Subcutaneous abdominal adipose tissue (tissue), 5 donors: ENCODE measurements around the gene CAMSAP3.

Experiments used
- H3K27ac ChIP-seq: one replicate; pipeline ENCODE4 v1.7.0; 2013; ENCODE audit warnings: low read depth, mild to moderate bottlenecking, inconsistent platforms, low read length, moderate library complexity
- H3K27me3 ChIP-seq, 5 donors: one replicate each; pipeline ENCODE4 v1.7.0; 2013; ENCODE audit warnings: low read length in 5 of 5, inconsistent platforms in 1 of 5; ENCODE audit not compliant: control insufficient read depth in 5 of 5, insufficient read depth in 4 of 5
- H3K36me3 ChIP-seq, 5 donors: one replicate each; pipeline ENCODE4 v1.7.0; 2013; ENCODE audit warnings: low read length in 5 of 5; ENCODE audit not compliant: control insufficient read depth in 5 of 5, insufficient read depth in 5 of 5
- H3K4me1 ChIP-seq, 5 donors: one replicate each; pipeline ENCODE4 v1.7.0; 2013; ENCODE audit warnings: low read length in 5 of 5, mild to moderate bottlenecking in 3 of 5, moderate library complexity in 1 of 5; ENCODE audit not compliant: control insufficient read depth in 5 of 5, insufficient read depth in 5 of 5
- H3K4me3 ChIP-seq, 5 donors: one replicate each; pipeline ENCODE4 v1.7.0; 2013; ENCODE audit warnings: low read length in 5 of 5, low read depth in 1 of 5
- H3K9ac ChIP-seq, 5 donors: one replicate each; pipeline ENCODE4 v1.7.0; 2013; ENCODE audit warnings: low read length in 5 of 5, mild to moderate bottlenecking in 4 of 5, moderate library complexity in 3 of 5
- H3K9me3 ChIP-seq, 5 donors: one replicate each; pipeline ENCODE4 v1.7.0; 2013; ENCODE audit warnings: low read length in 5 of 5; ENCODE audit not compliant: control insufficient read depth in 5 of 5
- donor health status: healthy.
- donor health status: healthy.
- donor health status: healthy.
- donor health status: healthy.
- donor health status: healthy.

Gene CAMSAP3

GRCh38 chr19:7598180-7598579 lies 2.5 kb downstream of the CAMSAP3 start:
- no peaks in the 10 kb centered on the region for H3K9me3 ChIP-seq
- peaks cover 0 to 11% (median 3%) of the 10 kb centered on the region in 5 donors for H3K4me1 ChIP-seq
- H3K27me3 ChIP-seq = peaks cover 23 to 36% (median 33%) of the 10 kb centered on the region in 5 donors
- no peak overlapping the region for H3K9ac ChIP-seq
- H3K27ac ChIP-seq = no peak overlapping the region
- H3K4me3 ChIP-seq = no peak overlapping the region
- no peaks in the 10 kb centered on the region for H3K36me3 ChIP-seq

DNA sequence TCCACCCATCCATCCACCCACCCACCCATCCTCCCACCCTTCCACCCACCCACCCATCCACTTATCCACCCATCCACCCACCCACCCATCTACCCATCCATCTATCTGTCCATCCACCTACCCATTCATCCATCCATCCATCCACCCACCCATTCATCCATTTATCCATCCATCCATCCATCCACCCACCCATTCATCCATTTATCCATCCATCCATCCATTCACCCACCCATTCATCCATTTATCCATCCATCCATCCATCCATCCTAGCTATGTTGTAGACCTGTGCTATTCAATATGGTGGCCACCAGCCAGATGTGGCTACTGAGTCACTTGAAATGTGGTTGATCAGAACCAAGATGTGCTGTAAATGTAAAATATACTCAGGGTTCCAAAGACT lies 5.1 kb downstream of the CAMSAP3 start:
- no peak overlapping the region for H3K9ac ChIP-seq
- H3K36me3 ChIP-seq = no peaks in the 10 kb centered on the region
- peaks cover 18 to 38% (median 36%) of the 10 kb centered on the region in 5 donors for H3K27me3 ChIP-seq
- H3K4me1 ChIP-seq = peaks cover 0 to 6% (median 3%) of the 10 kb centered on the region in 5 donors
- H3K9me3 ChIP-seq = peaks cover 0 to 2% (median 0%) of the 10 kb centered on the region in 5 donors
- H3K27ac ChIP-seq = no peak overlapping the region
- no peak overlapping the region for H3K4me3 ChIP-seq

- Histone ChIP-seq H3K27me3 (peaks cover 8 to 35% (median 26%) of the 10 kb centered on the region in 5 donors), H3K4me1 (no peaks in the 10 kb centered on the region), H3K9me3 (peaks cover 0 to 2% (median 0%) of the 10 kb centered on the region in 5 donors), H3K4me3 (no peak overlapping the region), H3K9ac (no peak overlapping the region), H3K27ac (no peak overlapping the region), H3K36me3 (no peaks in the 10 kb centered on the region)
Observed at GRCh38 chr19:7602240-7602934, 6.7 kb downstream of the CAMSAP3 start.

- Histone ChIP-seq H3K9me3 (peaks cover 0 to 2% (median 0%) of the 10 kb centered on the region in 5 donors), H3K4me1 (no peaks in the 10 kb centered on the region), H3K27ac (no peak overlapping the region), H3K36me3 (no peaks in the 10 kb centered on the region), H3K9ac (no peak overlapping the region), H3K27me3 (peaks cover 3 to 30% (median 21%) of the 10 kb centered on the region in 5 donors), H3K4me3 (no peak overlapping the region)
Observed at GRCh38 chr19:7602935-7603497, 7.4 kb downstream of the CAMSAP3 start.

GRCh38 chr19:7603919-7604318 lies 8.3 kb downstream of the CAMSAP3 start:
- Histone ChIP-seq H3K4me3 (no peak overlapping the region), H3K27ac (no peak overlapping the region), H3K36me3 (no peaks in the 10 kb centered on the region), H3K9ac (no peak overlapping the region), H3K27me3 (peaks cover 0 to 24% (median 19%) of the 10 kb centered on the region in 5 donors), H3K4me1 (no peaks in the 10 kb centered on the region), H3K9me3 (peaks cover 0 to 2% (median 0%) of the 10 kb centered on the region in 5 donors)

GRCh38 chr19:7605490-7606222 lies 10.0 kb downstream of the CAMSAP3 start:
- H3K27ac ChIP-seq = no peak overlapping the region
- H3K4me1 ChIP-seq = no peaks in the 10 kb centered on the region
- no peaks in the 10 kb centered on the region for H3K36me3 ChIP-seq
- H3K27me3 ChIP-seq = peaks cover 0 to 23% (median 19%) of the 10 kb centered on the region in 5 donors
- no peak overlapping the region for H3K4me3 ChIP-seq
- no peak overlapping the region for H3K9ac ChIP-seq
- peaks cover 0 to 2% (median 0%) of the 10 kb centered on the region in 5 donors for H3K9me3 ChIP-seq

- no peaks in the 10 kb centered on the region for H3K4me1 ChIP-seq
- H3K27me3 ChIP-seq = peaks cover 3 to 23% (median 19%) of the 10 kb centered on the region in 5 donors
- peaks cover 0 to 2% (median 0%) of the 10 kb centered on the region in 5 donors for H3K9me3 ChIP-seq
- H3K9ac ChIP-seq = no peak overlapping the region
- H3K27ac ChIP-seq = no peak overlapping the region
- no peaks in the 10 kb centered on the region for H3K36me3 ChIP-seq
- H3K4me3 ChIP-seq = no peak overlapping the region
Observed at GRCh38 chr19:7606289-7606688, 10.6 kb downstream of the CAMSAP3 start.

DNA sequence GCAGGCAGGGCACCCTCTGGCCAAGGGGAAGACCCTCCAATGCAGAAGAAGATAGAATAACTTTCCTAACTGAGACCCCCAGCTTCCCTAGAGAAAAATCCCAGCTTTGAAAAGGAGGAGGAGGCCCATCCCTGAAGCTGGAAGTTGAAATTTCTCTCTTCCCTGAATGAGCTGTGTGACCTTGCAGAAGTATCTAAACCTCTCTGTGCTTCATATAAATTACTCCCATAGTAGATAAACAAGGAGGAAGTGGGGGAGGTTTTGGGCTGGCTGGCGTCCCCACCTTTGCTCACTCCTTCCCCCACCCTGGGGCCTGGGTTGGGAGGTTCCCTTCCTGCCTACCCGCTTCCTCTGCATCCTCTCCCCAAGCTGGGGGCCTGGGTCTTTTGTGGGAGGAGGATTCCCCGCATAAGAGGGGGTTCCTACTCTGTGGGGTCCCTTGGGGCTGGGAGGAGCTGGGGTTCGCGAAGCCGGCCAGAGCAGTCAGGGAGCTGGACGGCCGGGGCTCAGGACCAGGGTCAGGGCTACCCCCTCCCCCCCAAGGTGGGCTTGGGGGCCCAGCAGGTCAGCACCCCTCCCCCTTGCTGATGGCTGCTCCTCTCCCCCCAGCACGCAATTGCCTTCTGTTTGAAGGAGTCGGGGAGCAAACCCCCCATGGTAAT lies 11.7 kb downstream of the CAMSAP3 start:
- no peaks in the 10 kb centered on the region for H3K36me3 ChIP-seq
- H3K9me3 ChIP-seq = peaks cover 0 to 2% (median 0%) of the 10 kb centered on the region in 5 donors

DNA sequence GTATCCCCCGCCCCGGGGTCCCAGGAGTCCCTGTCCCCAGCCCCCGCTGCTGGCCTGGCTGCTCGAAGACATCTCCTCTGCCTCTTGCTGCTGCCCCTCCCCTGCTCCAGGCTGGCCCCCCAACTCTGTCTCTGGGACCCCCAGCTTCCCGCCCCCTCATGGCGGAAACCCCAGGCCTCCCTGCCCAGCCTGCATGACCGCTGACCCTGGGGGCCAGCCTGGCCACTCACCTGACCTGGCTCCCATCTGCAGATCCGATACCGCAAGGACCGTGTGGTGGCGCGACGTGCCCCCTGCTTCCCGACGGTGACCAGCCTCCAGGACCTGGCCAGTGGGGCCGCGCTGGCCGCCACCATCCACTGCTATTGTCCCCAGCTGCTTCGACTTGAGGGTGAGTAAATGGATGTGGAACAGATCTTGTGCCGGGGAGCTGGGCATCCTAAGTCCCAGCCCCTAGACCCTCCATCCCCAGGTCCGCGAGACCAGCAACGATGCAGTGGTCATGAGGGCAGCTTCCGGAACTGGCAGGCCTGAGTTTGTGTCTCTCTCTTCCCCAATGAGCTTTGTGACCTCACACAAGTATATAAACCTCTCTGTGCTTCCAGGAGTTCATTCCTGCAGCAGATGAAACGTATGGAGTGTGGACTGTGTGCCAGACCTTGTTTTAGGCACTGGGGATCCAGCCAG lies 12.4 kb downstream of the CAMSAP3 start:
- H3K9me3 ChIP-seq = peaks cover 0 to 2% (median 0%) of the 10 kb centered on the region in 5 donors
- H3K36me3 ChIP-seq = no peaks in the 10 kb centered on the region
- no peaks in the 10 kb centered on the region for H3K4me1 ChIP-seq
- H3K9ac ChIP-seq = no peak overlapping the region
- no peak overlapping the region for H3K27ac ChIP-seq
- H3K27me3 ChIP-seq = peaks cover 5 to 23% (median 16%) of the 10 kb centered on the region in 5 donors
- H3K4me3 ChIP-seq = no peak overlapping the region

More for the DNA sequence above, 11.7 kb downstream of the CAMSAP3 start:
- Histone ChIP-seq H3K9ac (no peak overlapping the region), H3K27ac (no peak overlapping the region), H3K27me3 (peaks cover 5 to 23% (median 17%) of the 10 kb centered on the region in 5 donors), H3K4me1 (no peaks in the 10 kb centered on the region), H3K4me3 (no peak overlapping the region)
